Measurements from ENCODE around the gene MYO9B.
"Not testable (repeated sequence)": the region's sequence is repeated elsewhere in the genome, so short reads cannot be mapped to it uniquely, and the experiment has no call there.

The MYO9B gene

GRCh38 chr19:17101686-17102628, 26.4 kb downstream of the MYO9B start:
- DNase-seq (ENCODE audit: low spot score) (no peak), ATAC-seq (ENCODE audit: low read depth) (no peak)
- H3K9me3 ChIP-seq (ENCODE audit: severe bottlenecking), result no peaks in the 10 kb centered on the region
- no peak overlapping the region for H3K27ac ChIP-seq (ENCODE audit: poor library complexity, severe bottlenecking)
- no peak overlapping the region for H3K4me3 ChIP-seq (ENCODE audit: severe bottlenecking)
- H3K36me3 ChIP-seq (ENCODE audit: low read depth), result peaks cover 24% of the 10 kb centered on the region
- H3K4me1 ChIP-seq (ENCODE audit: insufficient read depth, poor library complexity, severe bottlenecking), result peaks cover 3% of the 10 kb centered on the region
- H3K27me3 ChIP-seq (ENCODE audit: insufficient read depth, poor library complexity, severe bottlenecking), result no peaks in the 10 kb centered on the region
- TF ChIP-seq CTCF (IDR thresholded peaks at IDR 0.05; ENCODE audit: poor library complexity, severe bottlenecking), result no peak

GRCh38 chr19:17103177-17103576, 27.6 kb downstream of the MYO9B start:
- Histone ChIP-seq H3K27me3 (ENCODE audit: insufficient read depth, poor library complexity, severe bottlenecking) (no peaks in the 10 kb centered on the region), H3K4me1 (ENCODE audit: insufficient read depth, poor library complexity, severe bottlenecking) (peaks cover 7% of the 10 kb centered on the region), H3K36me3 (ENCODE audit: low read depth) (peaks cover 24% of the 10 kb centered on the region), H3K9me3 (ENCODE audit: severe bottlenecking) (no peaks in the 10 kb centered on the region), H3K27ac (ENCODE audit: poor library complexity, severe bottlenecking) (no peak overlapping the region), H3K4me3 (ENCODE audit: severe bottlenecking) (no peak overlapping the region)
- DNase-seq (ENCODE audit: low spot score), result no peak
- ATAC-seq (ENCODE audit: low read depth), result no peak
- peak; percentile 40 for TF ChIP-seq CTCF (IDR thresholded peaks at IDR 0.05; ENCODE audit: poor library complexity, severe bottlenecking)

DNA sequence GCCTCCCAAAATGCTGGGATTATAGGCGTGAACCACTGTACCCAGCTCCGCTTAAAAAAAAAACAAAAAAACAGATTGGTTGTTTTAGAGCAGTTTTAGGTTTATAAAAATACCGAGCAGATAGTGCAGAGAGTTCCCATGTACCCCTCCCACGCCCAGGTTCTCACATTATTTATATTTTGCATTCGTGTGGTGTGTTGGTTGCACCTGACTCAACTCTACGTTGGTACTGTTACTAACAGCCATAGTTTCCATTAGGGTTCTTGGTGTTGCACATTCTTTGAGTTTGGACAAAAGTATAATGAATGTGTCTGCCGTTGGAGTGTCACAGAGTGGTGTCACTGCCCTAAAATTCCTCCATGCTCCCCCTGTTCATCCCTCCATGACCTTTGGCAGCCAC, 29.1 kb downstream of the MYO9B start:
- Histone ChIP-seq H3K9me3 (ENCODE audit: severe bottlenecking) (no peaks in the 10 kb centered on the region), H3K4me1 (ENCODE audit: insufficient read depth, poor library complexity, severe bottlenecking) (peaks cover 14% of the 10 kb centered on the region)

DNA sequence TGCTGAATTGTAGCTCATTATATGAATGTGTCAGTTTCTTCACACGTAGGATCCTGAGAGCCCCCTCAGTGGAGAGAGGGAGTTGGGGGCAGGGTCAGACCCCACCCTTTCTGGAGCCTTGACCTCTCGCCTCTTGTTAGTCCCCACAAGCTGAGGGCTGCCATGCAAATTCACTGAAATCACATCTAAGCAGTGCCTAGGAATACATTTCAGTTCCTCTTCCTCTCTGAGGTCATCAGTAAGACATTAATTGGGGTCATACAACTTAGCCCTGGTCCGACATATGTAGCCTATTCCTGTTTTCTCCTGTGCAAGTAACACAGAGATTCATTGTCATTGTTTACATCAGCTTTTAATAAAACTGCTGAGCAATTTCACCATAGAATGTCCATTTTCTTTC, 30.0 kb downstream of the MYO9B start:
- peaks cover 36% of the 10 kb centered on the region for H3K36me3 ChIP-seq (ENCODE audit: low read depth)
- no peaks in the 10 kb centered on the region for H3K9me3 ChIP-seq (ENCODE audit: severe bottlenecking)
- no peak overlapping the region for H3K27ac ChIP-seq (ENCODE audit: poor library complexity, severe bottlenecking)
- DNase-seq (ENCODE audit: low spot score), result no peak
- no peak for ATAC-seq (ENCODE audit: low read depth)
- H3K4me3 ChIP-seq (ENCODE audit: severe bottlenecking), result no peak overlapping the region
- H3K4me1 ChIP-seq (ENCODE audit: insufficient read depth, poor library complexity, severe bottlenecking), result peaks cover 14% of the 10 kb centered on the region
- TF ChIP-seq CTCF (IDR thresholded peaks at IDR 0.05; ENCODE audit: poor library complexity, severe bottlenecking), result no peak
- no peaks in the 10 kb centered on the region for H3K27me3 ChIP-seq (ENCODE audit: insufficient read depth, poor library complexity, severe bottlenecking)

More for the DNA sequence above, 29.1 kb downstream of the MYO9B start:
- H3K27ac ChIP-seq (ENCODE audit: poor library complexity, severe bottlenecking), result no peak overlapping the region
- DNase-seq (ENCODE audit: low spot score) (no peak), ATAC-seq (ENCODE audit: low read depth) (no peak)
- H3K36me3 ChIP-seq (ENCODE audit: low read depth), result peaks cover 34% of the 10 kb centered on the region
- H3K27me3 ChIP-seq (ENCODE audit: insufficient read depth, poor library complexity, severe bottlenecking), result no peaks in the 10 kb centered on the region
- no peak overlapping the region for H3K4me3 ChIP-seq (ENCODE audit: severe bottlenecking)
- no peak for TF ChIP-seq CTCF (IDR thresholded peaks at IDR 0.05; ENCODE audit: poor library complexity, severe bottlenecking)

DNA sequence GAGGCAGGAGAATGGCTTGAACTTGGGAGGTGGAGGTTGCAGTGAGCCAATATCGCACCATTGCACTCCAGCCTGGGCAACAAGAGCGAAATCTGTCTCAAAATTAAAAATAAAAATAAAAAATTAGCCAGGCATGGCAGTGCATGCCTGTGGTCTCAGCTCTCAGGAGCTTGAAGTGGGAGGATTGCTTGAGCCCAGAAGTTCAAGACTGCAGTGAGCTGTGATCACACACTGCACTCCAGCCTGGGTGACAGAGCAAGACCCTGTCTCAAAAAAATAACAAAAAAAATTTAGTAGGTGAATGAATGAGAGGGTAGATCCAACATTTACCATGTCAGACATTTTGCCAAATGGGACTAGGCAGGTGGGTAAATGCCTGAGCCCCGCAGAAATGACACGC, 31.4 kb downstream of the MYO9B start:
- DNase-seq (ENCODE audit: low spot score); H3K27me3 ChIP-seq (ENCODE audit: insufficient read depth, poor library complexity, severe bottlenecking); ATAC-seq (ENCODE audit: low read depth); H3K9me3 ChIP-seq (ENCODE audit: severe bottlenecking); H3K4me3 ChIP-seq (ENCODE audit: severe bottlenecking): not testable (repeated sequence)
- Histone ChIP-seq H3K27ac (ENCODE audit: poor library complexity, severe bottlenecking) (peak overlapping the region; percentile 79), H3K4me1 (ENCODE audit: insufficient read depth, poor library complexity, severe bottlenecking) (peaks cover 14% of the 10 kb centered on the region), H3K36me3 (ENCODE audit: low read depth) (peaks cover 41% of the 10 kb centered on the region)

Data from RWPE2 (cell line).